SIG-M5 treated with dmso at 0.1 percent for 504 hours (cell line): Measurements from ENCODE around the gene ADNP2.
A peak's percentile ranks its signal among the peaks of the same experiment; 100 is the strongest.

Experiments used
- DNase-seq: peaks from one replicate; lab custom pipeline; 2025; ENCODE audit not compliant: unreplicated experiment; lab: John Stamatoyannopoulos, UW

Gene ADNP2

DNA sequence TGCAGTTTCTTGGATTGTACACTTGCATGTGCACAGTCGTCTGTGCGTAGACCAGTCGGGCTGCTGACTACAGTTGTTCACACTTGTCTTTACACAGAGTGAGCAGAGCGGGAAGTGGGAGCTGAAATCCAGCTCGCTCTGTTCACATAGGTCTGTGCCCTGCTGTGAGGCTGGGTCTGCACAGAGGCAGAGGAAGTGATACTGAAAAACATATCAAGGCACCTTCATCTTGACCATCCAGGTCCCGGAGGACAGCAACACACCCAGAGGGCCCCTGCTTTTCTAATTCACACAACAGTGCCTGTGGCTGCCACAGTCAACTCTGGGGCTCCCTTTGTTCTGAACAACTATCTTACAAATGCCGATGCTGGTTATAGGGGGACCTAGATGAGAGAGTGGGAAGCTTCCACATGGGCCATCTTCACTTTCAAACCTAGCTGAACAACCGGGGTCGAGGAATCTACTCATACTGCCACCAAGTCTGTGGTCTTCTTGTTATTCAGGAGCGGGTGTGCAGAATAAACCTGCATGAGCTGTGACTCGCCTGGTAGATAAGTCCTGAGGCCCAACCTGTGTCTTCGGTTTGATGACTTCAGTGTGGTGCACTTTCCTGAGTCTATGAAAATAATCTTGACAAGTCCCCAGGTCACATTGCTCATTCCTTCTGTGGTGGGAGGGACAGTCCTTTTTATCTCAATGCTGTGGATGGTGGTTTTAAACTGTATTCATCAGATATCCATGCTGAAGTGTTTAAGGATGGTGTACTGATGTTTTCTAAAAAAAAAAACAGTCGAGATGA is 3.5 kb upstream of the ADNP2 start:
- no peak for DNase-seq

DNA sequence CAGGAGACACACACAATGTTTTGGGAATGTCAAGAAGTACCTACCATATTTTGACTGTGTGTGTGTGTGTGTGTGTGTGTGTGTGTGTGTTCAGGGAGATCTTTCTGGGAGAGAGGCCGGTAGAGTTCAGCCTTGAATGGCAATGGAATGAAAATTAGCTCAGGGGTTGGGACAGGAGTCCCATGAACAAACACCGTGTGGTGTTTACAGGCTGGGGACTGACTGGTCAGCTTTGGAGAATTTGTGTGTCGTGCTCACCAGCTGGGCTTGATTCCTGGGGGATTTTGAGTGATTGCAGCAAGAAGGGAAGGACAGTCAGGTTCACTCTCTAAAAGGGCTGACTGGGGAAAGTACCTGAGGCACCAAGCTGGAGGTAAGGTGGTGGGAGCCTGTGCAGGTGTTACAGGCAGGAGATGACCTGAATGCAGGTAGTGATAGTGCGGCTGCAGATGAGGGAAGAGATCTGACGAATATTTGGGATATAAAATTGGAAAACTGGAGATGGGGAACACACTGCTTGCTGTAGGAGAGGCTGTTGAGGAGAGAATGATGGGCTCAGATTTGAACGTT is 2.5 kb upstream of the ADNP2 start:
- no peak for DNase-seq

- no peak for DNase-seq
These were observed 1.6 kb upstream of the ADNP2 start for GRCh38 chr18:80107426-80107825.

GRCh38 chr18:80108121-80108536 is 933 bp upstream of the ADNP2 start:
- DNase-seq = no peak

DNA sequence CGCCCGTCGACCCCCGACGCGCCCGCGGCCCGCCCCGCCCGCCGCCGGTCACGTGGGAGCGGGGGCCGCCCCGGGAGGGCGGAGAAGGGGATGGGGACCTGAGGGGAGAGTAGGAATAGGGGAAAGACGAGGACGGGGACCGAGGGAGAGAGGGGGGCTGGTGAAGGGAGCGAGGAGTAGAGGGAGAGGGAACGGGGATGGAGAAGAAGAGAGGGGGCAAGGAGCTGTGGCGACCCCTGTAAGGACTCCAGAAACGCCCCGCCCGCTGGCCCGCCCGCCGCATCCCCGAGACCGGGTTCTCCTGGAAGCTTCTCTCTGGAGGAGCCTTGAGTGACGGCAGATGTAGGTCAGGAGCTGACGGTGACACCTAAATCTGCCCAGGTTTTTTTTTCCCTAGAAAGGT is 615 bp downstream of the ADNP2 start:
- peak; percentile 28 for DNase-seq

DNA sequence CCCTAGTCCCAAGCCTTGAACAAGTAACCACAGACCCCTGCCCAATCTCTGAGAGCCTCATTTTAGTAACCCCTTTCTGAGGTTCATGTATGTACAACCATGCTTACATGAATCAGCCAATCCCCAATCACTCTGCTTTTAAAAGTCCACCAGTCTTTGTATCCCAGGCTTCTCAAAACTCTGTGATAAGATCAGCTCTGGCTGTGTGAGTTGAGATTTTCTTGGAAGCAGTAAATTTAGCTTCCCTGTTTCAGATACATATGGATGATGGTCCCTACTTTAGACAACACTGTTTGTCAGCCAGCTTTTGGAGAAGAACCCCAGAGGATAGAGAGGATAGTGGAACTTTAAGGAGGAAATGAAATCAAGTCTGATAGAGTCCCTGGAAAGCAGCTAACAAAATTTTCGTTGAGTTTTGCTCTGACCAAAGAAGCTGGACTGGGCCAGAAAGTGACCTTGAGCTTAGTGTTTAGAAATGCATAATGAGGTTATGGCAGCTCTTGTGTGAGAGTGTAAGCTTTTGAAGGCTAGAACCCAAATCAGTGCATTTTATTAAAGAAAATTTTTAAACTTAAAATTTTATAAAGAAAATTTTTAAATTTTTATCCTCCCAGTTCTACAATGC is 3.7 kb downstream of the ADNP2 start:
- no peak for DNase-seq

DNA sequence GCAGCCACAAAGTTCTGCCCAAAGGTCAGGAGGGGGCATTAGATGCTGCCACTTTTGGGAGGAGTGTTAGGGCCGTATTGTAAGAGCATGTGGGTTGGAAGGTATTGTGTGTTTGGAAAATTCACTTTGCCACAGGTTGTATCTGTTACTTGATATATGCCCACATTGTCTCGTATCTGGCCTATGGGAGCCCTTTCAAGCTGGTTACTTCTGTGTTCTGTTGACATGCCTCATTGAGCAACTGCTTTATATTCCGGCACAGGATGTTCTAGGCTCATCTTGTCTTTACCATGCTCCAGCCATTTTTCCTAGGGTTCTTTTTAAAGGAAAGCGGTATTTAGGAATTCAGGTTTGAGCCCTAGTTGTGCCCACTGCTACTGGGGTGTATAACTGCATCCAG is 6.0 kb downstream of the ADNP2 start:
- no peak for DNase-seq

DNA sequence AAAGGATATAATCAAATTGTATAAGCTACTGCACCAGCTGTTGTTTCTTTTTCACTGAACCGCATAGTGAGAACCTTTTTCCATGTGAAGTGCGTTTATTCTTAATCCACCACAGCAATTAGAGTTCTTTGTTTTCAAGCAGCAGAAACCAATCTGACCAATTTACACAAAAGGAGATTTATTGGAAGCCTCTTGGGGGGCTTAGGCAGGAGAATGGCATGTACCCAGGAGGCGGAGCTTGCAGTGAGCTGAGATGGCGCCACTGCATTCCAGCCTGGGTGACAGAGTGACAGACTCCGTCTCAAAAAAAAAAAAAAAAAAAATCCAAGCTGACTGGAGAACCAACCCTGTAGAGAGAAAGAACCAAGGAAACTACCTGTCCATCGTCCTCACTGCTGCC is 10.0 kb downstream of the ADNP2 start:
- no peak for DNase-seq

DNA sequence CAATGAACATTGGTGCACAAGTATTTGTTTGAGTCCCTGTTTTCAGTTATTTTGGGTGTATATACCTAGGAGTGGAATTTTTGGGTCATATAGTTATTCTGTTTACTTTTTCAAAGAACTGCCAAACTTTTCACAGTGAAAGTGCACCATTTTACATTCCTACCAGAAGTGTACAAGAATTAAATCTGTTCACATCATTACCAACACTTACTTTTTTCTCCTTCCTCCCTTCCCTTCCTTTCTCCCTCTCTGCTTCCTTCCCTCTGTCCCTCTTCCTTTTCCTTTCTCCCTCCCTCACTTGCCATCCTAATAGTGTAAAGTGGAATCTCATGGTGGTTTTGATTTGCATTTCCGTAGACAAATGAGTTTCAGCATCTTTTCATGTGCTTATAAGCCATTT is 11.9 kb downstream of the ADNP2 start:
- DNase-seq = no peak

DNA sequence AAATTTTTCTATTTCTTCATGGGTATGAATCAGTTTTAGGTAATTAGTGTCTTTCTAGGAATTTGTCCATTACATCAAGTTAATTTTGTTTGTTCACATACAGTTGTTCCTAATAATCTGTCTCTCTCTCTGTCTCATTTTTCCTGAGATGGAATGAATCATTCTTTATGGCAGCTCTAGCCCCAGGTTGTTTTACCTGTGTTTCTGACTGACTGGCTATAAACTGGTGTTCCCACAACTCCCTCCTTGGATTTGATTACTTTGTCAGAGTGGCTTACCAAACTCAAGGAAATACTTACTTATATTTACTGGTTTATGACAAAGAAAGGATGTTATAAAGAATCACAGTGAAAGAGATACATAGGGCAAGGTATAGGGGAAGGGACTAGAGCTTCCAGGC is 15.1 kb downstream of the ADNP2 start:
- no peak for DNase-seq

DNA sequence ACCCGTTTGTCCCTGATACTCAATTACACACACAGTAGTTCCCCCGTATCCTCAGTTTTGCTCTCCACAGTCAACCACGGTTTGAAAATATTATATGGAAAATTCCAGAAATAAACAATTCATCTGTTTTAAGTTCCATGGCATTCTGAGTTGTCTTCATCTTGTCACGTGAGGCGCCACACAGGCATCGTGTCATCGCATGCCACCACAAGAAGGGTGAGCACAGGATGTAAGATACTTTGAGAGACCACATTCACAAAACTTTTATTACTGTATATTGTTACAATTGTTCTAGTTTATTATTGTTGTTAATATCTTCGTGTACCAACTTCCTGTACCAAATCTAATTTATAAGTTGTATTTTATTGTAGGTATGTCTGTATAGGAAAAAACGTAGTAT is 17.7 kb downstream of the ADNP2 start:
- no peak for DNase-seq

GRCh38 chr18:80127635-80128034 is 18.6 kb downstream of the ADNP2 start:
- DNase-seq = no peak

GRCh38 chr18:80129672-80130367 is 20.8 kb downstream of the ADNP2 start:
- no peak for DNase-seq

GRCh38 chr18:80130555-80130954 is 21.5 kb downstream of the ADNP2 start:
- DNase-seq = no peak

DNA sequence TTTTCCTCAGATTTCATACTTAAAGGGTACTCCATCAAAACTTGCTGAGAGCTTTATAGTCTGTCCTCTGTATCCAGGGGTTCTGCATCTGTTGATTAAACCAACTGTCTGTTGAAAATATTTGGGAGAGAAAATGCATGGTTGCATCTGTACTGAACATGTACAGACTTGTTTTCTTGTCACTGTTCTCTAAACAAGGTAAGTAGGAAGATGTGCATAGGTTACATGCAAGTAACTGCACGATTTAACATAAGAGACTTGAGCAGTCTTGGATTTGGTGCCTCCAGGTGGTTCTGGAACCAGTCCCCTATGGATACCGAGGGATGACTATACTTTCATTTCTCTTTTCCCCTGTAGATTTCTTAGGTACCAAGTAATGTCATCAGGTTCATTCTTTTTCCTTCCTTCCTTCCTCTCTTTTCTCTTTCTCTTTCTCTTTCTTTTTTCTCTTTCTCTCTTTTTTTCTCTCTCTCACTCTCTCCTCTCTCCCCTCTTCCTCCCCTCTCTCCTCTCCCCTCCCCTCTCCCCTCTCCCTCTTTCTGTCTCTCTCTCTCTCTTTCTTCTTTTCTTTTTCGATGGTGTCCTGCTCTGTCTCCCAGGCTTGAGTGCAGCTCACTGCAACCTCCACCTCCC is 23.2 kb downstream of the ADNP2 start:
- DNase-seq = no peak

DNA sequence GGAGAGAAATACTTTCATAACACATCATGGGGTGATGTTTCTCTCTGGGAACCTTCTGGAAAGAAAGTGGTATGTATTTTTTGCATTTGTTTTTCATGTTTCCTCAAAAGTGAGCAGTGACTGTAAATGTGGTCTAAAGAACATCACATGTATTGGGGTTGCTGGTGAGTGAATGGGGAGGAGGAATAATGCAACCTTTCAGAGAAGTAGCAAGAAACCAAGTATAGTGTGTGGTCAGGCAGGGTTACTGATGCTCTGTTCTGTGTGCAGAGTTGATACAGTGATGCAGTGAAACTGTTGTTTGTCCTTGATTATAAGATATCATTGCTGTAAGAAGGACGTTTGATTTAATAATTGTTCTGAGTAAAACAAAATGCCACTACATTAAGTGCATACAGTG is 24.1 kb downstream of the ADNP2 start:
- DNase-seq = no peak

DNA sequence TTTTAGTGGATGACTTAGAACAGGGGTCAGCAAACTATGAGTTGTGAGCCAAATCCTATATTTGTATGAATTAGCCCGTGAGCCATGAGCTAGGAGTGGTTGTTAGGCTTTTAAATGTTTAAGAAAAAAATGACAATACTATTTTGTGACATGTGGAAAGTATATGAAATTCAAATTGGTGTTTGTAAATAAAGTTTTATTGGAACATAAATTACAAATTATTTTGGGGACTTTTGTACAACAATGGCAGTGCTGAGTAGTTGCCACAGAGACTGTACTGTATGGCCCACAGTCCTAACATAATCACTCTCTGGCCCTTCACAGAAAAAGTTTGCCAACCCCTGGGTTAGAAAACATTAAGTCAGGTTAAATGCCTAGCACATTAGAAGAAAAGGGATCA is 26.1 kb downstream of the ADNP2 start:
- no peak for DNase-seq

DNA sequence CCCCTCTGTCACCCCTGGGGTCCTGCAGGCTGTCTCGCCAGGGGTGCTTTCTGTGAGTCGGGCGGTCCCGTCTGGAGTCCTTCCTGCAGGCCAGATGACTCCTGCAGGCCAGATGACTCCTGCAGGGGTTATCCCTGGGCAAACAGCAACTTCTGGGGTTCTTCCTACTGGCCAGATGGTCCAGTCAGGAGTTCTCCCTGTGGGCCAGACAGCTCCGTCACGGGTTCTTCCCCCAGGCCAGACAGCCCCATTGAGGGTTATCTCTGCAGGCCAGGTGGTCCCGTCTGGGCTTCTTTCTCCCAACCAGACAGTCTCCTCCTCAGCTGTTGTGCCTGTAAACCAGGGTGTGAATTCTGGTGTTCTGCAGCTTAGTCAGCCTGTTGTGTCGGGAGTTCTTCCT is 27.6 kb downstream of the ADNP2 start:
- no peak for DNase-seq

- no peak for DNase-seq
These were observed 28.1 kb downstream of the ADNP2 start for GRCh38 chr18:80137137-80137536.

DNA sequence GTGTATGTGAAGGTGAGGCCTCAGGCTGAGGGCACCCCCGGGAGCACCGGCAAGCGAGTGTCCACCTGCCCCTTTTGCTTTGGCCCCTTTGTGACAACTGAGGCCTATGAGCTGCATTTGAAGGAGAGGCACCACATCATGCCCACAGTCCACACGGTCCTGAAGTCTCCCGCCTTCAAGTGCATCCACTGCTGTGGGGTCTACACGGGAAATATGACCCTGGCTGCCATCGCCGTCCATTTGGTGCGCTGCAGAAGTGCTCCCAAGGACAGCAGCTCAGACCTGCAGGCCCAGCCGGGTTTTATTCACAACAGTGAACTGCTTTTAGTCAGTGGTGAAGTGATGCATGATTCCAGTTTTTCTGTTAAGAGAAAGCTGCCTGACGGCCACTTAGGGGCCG is 28.9 kb downstream of the ADNP2 start:
- DNase-seq = no peak

DNA sequence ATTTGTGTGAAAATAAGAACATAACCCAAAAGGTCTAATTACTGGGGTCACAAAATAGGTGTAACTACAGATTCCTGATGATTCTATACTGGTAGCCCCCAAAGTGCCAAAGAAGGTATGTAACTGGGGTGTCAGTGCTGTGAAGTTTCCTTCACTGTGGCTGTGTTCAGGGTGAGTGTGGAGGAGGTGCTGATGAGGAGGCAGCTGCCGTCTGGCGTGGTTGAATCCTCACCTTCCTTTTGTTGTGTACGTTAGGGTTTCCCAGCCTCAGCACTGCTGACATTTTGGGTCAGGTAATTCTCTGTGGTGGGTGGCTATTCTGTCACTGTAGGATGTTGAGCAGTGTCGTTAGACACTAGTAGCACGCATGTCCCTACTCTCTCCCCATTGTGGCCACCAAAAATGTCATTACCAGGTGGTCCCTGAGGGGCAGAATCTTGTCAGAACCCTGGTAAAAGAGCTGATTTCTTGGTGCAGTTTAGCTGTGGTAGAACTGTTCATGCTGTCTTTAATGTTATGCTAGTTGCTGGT is 31.5 kb downstream of the ADNP2 start:
- DNase-seq = no peak
